Neuronal stem cell (in vitro differentiated cells): ENCODE measurements around the gene IPCEF1.
A peak's percentile ranks its signal among the peaks of the same experiment; 100 is the strongest.
"Not testable (repeated sequence)": the region's sequence is repeated elsewhere in the genome, so short reads cannot be mapped to it uniquely, and the experiment has no call there.

Experiments
- DNase-seq: peaks from one replicate; pipeline ENCODE4 v3.0.0-alpha.2; 2013; ENCODE audit warnings: low spot score
- H2AFZ ChIP-seq: one replicate; pipeline ENCODE4 v1.6.1; 2013; ENCODE audit warnings: mild to moderate bottlenecking, low read length, inconsistent platforms
- H2AK5ac ChIP-seq: 2 replicates; pipeline ENCODE4 v1.6.1; 2013; ENCODE audit warnings: low read depth, mild to moderate bottlenecking, inconsistent platforms, low read length, moderate library complexity, mixed read lengths
- H2BK120ac ChIP-seq: 2 replicates; pipeline ENCODE4 v1.6.1; 2013; ENCODE audit warnings: low read depth, mild to moderate bottlenecking, inconsistent platforms, low read length, moderate library complexity, mixed read lengths
- H2BK12ac ChIP-seq: one replicate; pipeline ENCODE4 v1.6.1; 2013; ENCODE audit warnings: low read length, inconsistent platforms
- H2BK15ac ChIP-seq: 2 replicates; pipeline ENCODE4 v1.6.1; 2013; ENCODE audit warnings: mild to moderate bottlenecking, low read length, inconsistent platforms, mixed read lengths
- H2BK5ac ChIP-seq: one replicate; pipeline ENCODE4 v1.6.1; 2013; ENCODE audit warnings: inconsistent platforms, mild to moderate bottlenecking, low read length, moderate library complexity
- H3K14ac ChIP-seq: one replicate; pipeline ENCODE4 v1.6.1; 2013; ENCODE audit warnings: low read length, inconsistent platforms
- H3K18ac ChIP-seq: 2 replicates; pipeline ENCODE4 v1.6.1; 2013; ENCODE audit warnings: low read length, inconsistent platforms
- H3K23ac ChIP-seq: 2 replicates; pipeline ENCODE4 v1.6.1; 2013; ENCODE audit warnings: low read depth, mild to moderate bottlenecking, mixed read lengths, low read length, inconsistent platforms; ENCODE audit not compliant: poor library complexity
- H3K27ac ChIP-seq: replicated peaks from 3 replicates; pipeline ENCODE4 v1.5.1; 2013; ENCODE audit warnings: low read length, inconsistent platforms
- H3K27me3 ChIP-seq, 3 experiments: 2 replicates each; pipeline ENCODE4 v1.6.1; 2013; ENCODE audit warnings: low read length in 3 of 3, mild to moderate bottlenecking in 2 of 3, inconsistent platforms in 1 of 3, low read depth in 1 of 3, mixed read lengths in 1 of 3, moderate library complexity in 1 of 3; ENCODE audit not compliant: control insufficient read depth in 3 of 3, insufficient read depth in 3 of 3
- H3K36me3 ChIP-seq, 2 donors: replicated peaks in 1 of 2; 2 replicates each; pipeline ENCODE4 v1.6.1; 2013; ENCODE audit warnings: low read length in 2 of 2; ENCODE audit not compliant: control insufficient read depth in 2 of 2, insufficient read depth in 2 of 2
- H3K4ac ChIP-seq: 2 replicates; pipeline ENCODE4 v1.6.1; 2013; ENCODE audit warnings: inconsistent platforms, mild to moderate bottlenecking, low read length, moderate library complexity
- H3K4me1 ChIP-seq, 2 donors: 1 replicate in 1 of 2; 2 replicates in 1 of 2; pipeline ENCODE4 v1.6.1; 2013; ENCODE audit warnings: low read length in 2 of 2, low read depth in 1 of 2; ENCODE audit not compliant: control insufficient read depth in 2 of 2, insufficient read depth in 1 of 2
- H3K4me2 ChIP-seq: one replicate; pipeline ENCODE4 v1.6.1; 2013; ENCODE audit warnings: mild to moderate bottlenecking, low read length, inconsistent platforms; ENCODE audit not compliant: insufficient read depth, poor library complexity, severe bottlenecking
- H3K4me3 ChIP-seq, 2 donors: 2 replicates each; pipeline ENCODE4 v1.5.1; 2013; ENCODE audit warnings: low read length in 2 of 2, mild to moderate bottlenecking in 2 of 2, inconsistent platforms in 1 of 2, moderate library complexity in 1 of 2
- H3K79me1 ChIP-seq: one replicate; pipeline ENCODE4 v1.6.1; 2013; ENCODE audit warnings: low read depth, mild to moderate bottlenecking, inconsistent platforms, low read length, moderate library complexity
- H3K9ac ChIP-seq: one replicate; pipeline ENCODE4 v1.6.1; 2013; ENCODE audit warnings: mild to moderate bottlenecking, low read depth, low read length, inconsistent platforms; ENCODE audit not compliant: poor library complexity
- H3K9me3 ChIP-seq, 2 donors: replicated peaks in 1 of 2; 2 replicates each; pipeline versions ENCODE3 to v1.6.1; 2013; ENCODE audit warnings: low read length in 2 of 2, mild to moderate bottlenecking in 2 of 2, inconsistent platforms in 1 of 2, low read depth in 1 of 2, mixed read lengths in 1 of 2, moderate library complexity in 1 of 2; ENCODE audit not compliant: control insufficient read depth in 2 of 2, insufficient read depth in 1 of 2
- H4K8ac ChIP-seq: one replicate; pipeline ENCODE4 v1.6.1; 2013; ENCODE audit warnings: low read depth, mild to moderate bottlenecking, inconsistent platforms, low read length, moderate library complexity
- H4K91ac ChIP-seq: one replicate; pipeline ENCODE4 v1.6.1; 2013; ENCODE audit warnings: low read length, low read depth, mild to moderate bottlenecking, inconsistent platforms; ENCODE audit not compliant: poor library complexity
- WGBS, 2 donors: extraction: QIAGEN DNeasy Blood & Tissue Kit; methylation state at CpG; one replicate each; pipeline ENCODE4 v1.1.7; 2013; ENCODE audit warnings: missing lambda C conversion rate in 2 of 2, mixed read lengths in 1 of 2; ENCODE audit not compliant: insufficient read length in 2 of 2, insufficient replicate concordance in 1 of 2; ENCODE audit errors: extremely low coverage in 2 of 2; 5-methylcytosine and 5-hydroxymethylcytosine counted together

Gene IPCEF1

GRCh38 chr6:154331750-154332149, 24.9 kb downstream of the IPCEF1 start:
- H3K9ac ChIP-seq: no peak overlapping the region
- no peak overlapping the region for H2AK5ac ChIP-seq
- H3K4ac ChIP-seq: no peak overlapping the region
- H3K27me3 ChIP-seq: no peaks in the 10 kb centered on the region
- H3K4me3 ChIP-seq: no peak overlapping the region
- no peak overlapping the region for H2AFZ ChIP-seq
- H3K4me2 ChIP-seq: no peak overlapping the region
- WGBS, 2 donors: no CpG with 5 or more reads among the region's 2 CpGs
- H3K14ac ChIP-seq: no peak overlapping the region
- no peak overlapping the region for H4K91ac ChIP-seq
- H2BK120ac ChIP-seq: no peak overlapping the region
- no peaks in the 10 kb centered on the region for H3K79me1 ChIP-seq
- no peak overlapping the region for H2BK5ac ChIP-seq
- no peak overlapping the region for H3K27ac ChIP-seq
- H3K9me3 ChIP-seq: no peaks in the 10 kb centered on the region
- no peaks in the 10 kb centered on the region for H3K36me3 ChIP-seq
- no peak overlapping the region for H3K18ac ChIP-seq
- H3K4me1 ChIP-seq: peaks cover 0 to 2% of the 10 kb centered on the region in 2 donors
- DNase-seq: no peak
- no peak overlapping the region for H4K8ac ChIP-seq
- no peak overlapping the region for H2BK15ac ChIP-seq
- H3K23ac ChIP-seq: no peak overlapping the region
- H2BK12ac ChIP-seq: no peak overlapping the region

- Histone ChIP-seq H2BK12ac (no peak overlapping the region), H4K91ac (no peak overlapping the region), H3K4me3 (no peak overlapping the region), H3K79me1 (no peaks in the 10 kb centered on the region), H2AFZ (peak overlapping the region; percentile 11), H4K8ac (no peak overlapping the region), H2BK5ac (no peak overlapping the region), H3K4ac (no peak overlapping the region), H3K4me2 (no peak overlapping the region), H3K23ac (no peak overlapping the region), H2BK120ac (no peak overlapping the region), H3K9ac (no peak overlapping the region), H3K4me1 (peaks cover 0 to 2% of the 10 kb centered on the region in 2 donors), H3K27ac (no peak overlapping the region), H3K18ac (no peak overlapping the region), H3K14ac (no peak overlapping the region), H2AK5ac (no peak overlapping the region), H3K36me3 (no peaks in the 10 kb centered on the region), H3K27me3 (no peaks in the 10 kb centered on the region), H2BK15ac (no peak overlapping the region), H3K9me3 (no peaks in the 10 kb centered on the region)
- no CpG with 5 or more reads among the region's 10 CpGs for WGBS, 2 donors
- no peak for DNase-seq
Observed at GRCh38 chr6:154329350-154330170, 27.0 kb downstream of the IPCEF1 start.

GRCh38 chr6:154327313-154327712, 29.3 kb downstream of the IPCEF1 start:
- H3K79me1 ChIP-seq, H2BK5ac ChIP-seq, H4K8ac ChIP-seq, H4K91ac ChIP-seq, H3K4ac ChIP-seq, H3K4me1 ChIP-seq, H2BK120ac ChIP-seq, H3K4me3 ChIP-seq, H3K23ac ChIP-seq, DNase-seq, H3K9me3 ChIP-seq, H2BK12ac ChIP-seq, H3K27ac ChIP-seq, H3K36me3 ChIP-seq, H3K4me2 ChIP-seq, H3K18ac ChIP-seq, H2AK5ac ChIP-seq, H2AFZ ChIP-seq, H3K9ac ChIP-seq, H2BK15ac ChIP-seq, H3K14ac ChIP-seq, H3K27me3 ChIP-seq: not testable (repeated sequence)
- WGBS, 2 donors: no CpG with 5 or more reads among the region's 1 CpG

- Histone ChIP-seq H3K18ac (no peak overlapping the region), H3K9me3 (no peaks in the 10 kb centered on the region), H3K9ac (no peak overlapping the region), H3K4me1 (peaks cover 0 to 2% of the 10 kb centered on the region in 2 donors), H2BK5ac (no peak overlapping the region), H4K91ac (no peak overlapping the region), H2AK5ac (no peak overlapping the region), H3K4me3 (no peak overlapping the region), H3K23ac (no peak overlapping the region), H3K4ac (no peak overlapping the region), H2BK15ac (no peak overlapping the region), H3K14ac (no peak overlapping the region), H3K27ac (no peak overlapping the region), H2BK12ac (no peak overlapping the region), H3K4me2 (no peak overlapping the region), H2AFZ (no peak overlapping the region), H3K79me1 (no peaks in the 10 kb centered on the region), H3K36me3 (no peaks in the 10 kb centered on the region), H3K27me3 (no peaks in the 10 kb centered on the region), H2BK120ac (no peak overlapping the region), H4K8ac (no peak overlapping the region)
- DNase-seq: no peak
Observed at GRCh38 chr6:154325142-154325541, 31.5 kb downstream of the IPCEF1 start.
